Hepatocyte (in vitro differentiated cells): ENCODE results near the gene MVB12A. TPM values are rescaled to one million over a fixed set of nuclear protein-coding genes. Genes with fewer than 3 reads are reported as not detected.

ENCODE experiments used
- DNase-seq: peaks from one replicate; pipeline ENCODE4 v3.0.0-alpha.2; 2016; ENCODE audit warnings: low spot score
- H2AFZ ChIP-seq: fragments of 200-600 bp; sonication (generic); 2 replicates; pipeline ENCODE4 v1.6.0; 2016; ENCODE audit warnings: antibody characterized with exemption, mild to moderate bottlenecking
- H3K27ac ChIP-seq: fragments of 200-600 bp; sonication (generic); 2 replicates; pipeline ENCODE4 v1.5.1; 2016; ENCODE audit warnings: mild to moderate bottlenecking
- H3K27me3 ChIP-seq: fragments of 200-600 bp; sonication (generic); 2 replicates; pipeline ENCODE4 v1.6.1; 2016
- H3K36me3 ChIP-seq: fragments of 200-600 bp; sonication (generic); replicated peaks from 2 replicates; pipeline ENCODE4 v1.5.1; 2016; ENCODE audit warnings: low read depth; ENCODE audit not compliant: insufficient read depth
- H3K4me1 ChIP-seq: fragments of 200-600 bp; sonication (generic); 2 replicates; pipeline ENCODE4 v1.5.1; 2016; ENCODE audit warnings: mild to moderate bottlenecking, moderate library complexity; ENCODE audit not compliant: insufficient read depth
- H3K4me2 ChIP-seq: fragments of 200-600 bp; sonication (generic); 2 replicates; pipeline ENCODE4 v1.6.0; 2016
- H3K4me3 ChIP-seq: fragments of 200-600 bp; sonication (generic); 2 replicates; pipeline ENCODE4 v1.5.1; 2016; ENCODE audit warnings: mild to moderate bottlenecking
- H3K79me2 ChIP-seq: fragments of 200-600 bp; sonication (generic); 2 replicates; pipeline ENCODE4 v1.6.0; 2017; ENCODE audit warnings: mild to moderate bottlenecking
- H3K9me2 ChIP-seq: fragments of 200-600 bp; sonication (generic); replicated peaks from 2 replicates; pipeline ENCODE4 v1.6.0; 2017; ENCODE audit warnings: mild to moderate bottlenecking; ENCODE audit not compliant: insufficient read depth
- H3K9me3 ChIP-seq: fragments of 200-600 bp; sonication (generic); 2 replicates; pipeline ENCODE4 v1.5.1; 2016; ENCODE audit warnings: low read depth, mild to moderate bottlenecking
- H4K20me1 ChIP-seq: fragments of 200-600 bp; sonication (generic); 2 replicates; pipeline ENCODE4 v1.6.0; 2016; ENCODE audit warnings: mild to moderate bottlenecking; ENCODE audit not compliant: insufficient read depth, poor library complexity, severe bottlenecking
- EZH2 ChIP-seq: fragments of 200-600 bp; sonication (generic); IDR thresholded peaks from 2 replicates; pipeline ENCODE4 v1.6.1; 2016; ENCODE audit warnings: antibody characterized with exemption, mild to moderate bottlenecking, borderline replicate concordance
- EZH2phosphoT487 ChIP-seq: fragments of 200-600 bp; sonication (generic); IDR thresholded peaks from one replicate; pipeline ENCODE4 v1.6.1; 2018; ENCODE audit warnings: antibody characterized with exemption, mild to moderate bottlenecking, low read depth, moderate library complexity; ENCODE audit not compliant: unreplicated experiment, severe bottlenecking
- WGBS: methylation state at CpG from one replicate; pipeline ENCODE4 v1.1.6; 2016; ENCODE audit warnings: low lambda C conversion rate; ENCODE audit errors: missing lambda C conversion rate; 5-methylcytosine and 5-hydroxymethylcytosine counted together
- polyA plus RNA-seq: library from polyadenylated mRNA; unstranded; fragments of >200 nt; fragmentation: Nextera tagmentation; extraction: Ambion mirVana; gene quantifications from 2 replicates; pipeline ENCODE4 v1.2.1, GENCODE V29; 2016
- total RNA-seq: library from RNA; depleted of rRNA; stranded (reverse); fragments of >200 nt; gene quantifications from 2 replicates; pipeline ENCODE4 v1.2.3, GENCODE V29; 2014
- TF ChIP-seq, protein P1 (sequence below): fragments of 200-600 bp; sonication (generic); IDR thresholded peaks from 2 replicates; pipeline ENCODE4 v1.5.1; 2016; ENCODE audit warnings: antibody characterized with exemption, mild to moderate bottlenecking; ENCODE audit not compliant: poor library complexity

The MVB12A gene
- total and polyA plus RNA-seq, 2 experiments from 2014 or later, result 36.1 to 65.2 TPM

DNA sequence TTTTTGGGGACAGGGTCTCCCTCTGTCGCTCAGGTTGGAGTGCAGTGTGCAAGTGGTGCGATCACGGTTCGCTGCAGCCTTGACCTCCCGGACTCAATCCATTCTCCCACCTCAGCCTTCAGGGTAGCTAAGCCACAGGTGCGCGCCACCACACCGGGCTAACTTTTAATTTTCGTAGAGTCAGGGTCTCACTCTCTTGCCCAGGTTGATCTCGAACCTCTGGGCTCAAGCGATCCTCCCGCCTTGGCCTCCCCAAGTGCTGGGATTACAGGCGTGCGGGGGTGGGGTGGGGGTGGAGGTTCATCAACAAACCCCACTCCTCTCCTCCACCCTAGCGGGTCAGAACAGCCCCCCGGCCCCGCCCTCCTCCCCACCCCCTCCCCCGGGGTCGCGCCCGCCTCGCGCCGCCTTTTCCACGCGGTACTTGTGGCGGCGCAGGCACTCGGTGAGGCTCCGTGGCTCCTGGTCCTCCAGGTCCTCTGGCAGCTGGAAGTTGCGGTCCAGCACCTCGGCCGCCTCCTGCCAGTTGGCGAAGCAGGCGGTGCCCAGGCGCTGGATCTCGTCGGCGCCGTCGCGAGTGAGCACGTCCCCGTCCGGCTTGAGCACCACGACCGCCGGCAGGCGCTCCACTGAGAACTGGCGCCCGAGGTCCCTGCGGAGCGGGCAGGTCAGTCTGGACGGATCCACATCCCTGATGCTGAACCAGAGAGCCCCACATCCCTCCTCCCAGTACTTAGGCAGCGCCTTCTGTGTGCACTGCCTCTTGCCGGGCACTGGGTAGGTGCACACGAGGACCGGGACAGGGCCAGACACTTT, 35.7 kb downstream of the MVB12A start:
- H3K4me2 ChIP-seq, result no peak overlapping the region
- peak; percentile 49 for TF ChIP-seq EZH2
- TF ChIP-seq EZH2phosphoT487, result no peak
- no peak overlapping the region for H2AFZ ChIP-seq
- no peaks in the 10 kb centered on the region for H3K79me2 ChIP-seq
- H3K27ac ChIP-seq, result no peak overlapping the region
- H3K36me3 ChIP-seq, result no peaks in the 10 kb centered on the region
- no peaks in the 10 kb centered on the region for H3K4me1 ChIP-seq
- no peaks in the 10 kb centered on the region for H4K20me1 ChIP-seq
- DNase-seq, result no peak
- H3K27me3 ChIP-seq, result peaks cover 29% of the 10 kb centered on the region
- H3K9me2 ChIP-seq, result no peaks in the 10 kb centered on the region
- 37% methylated on average over 41 of the region's 58 CpGs for WGBS
- H3K9me3 ChIP-seq, result no peaks in the 10 kb centered on the region
- no peak overlapping the region for H3K4me3 ChIP-seq

DNA sequence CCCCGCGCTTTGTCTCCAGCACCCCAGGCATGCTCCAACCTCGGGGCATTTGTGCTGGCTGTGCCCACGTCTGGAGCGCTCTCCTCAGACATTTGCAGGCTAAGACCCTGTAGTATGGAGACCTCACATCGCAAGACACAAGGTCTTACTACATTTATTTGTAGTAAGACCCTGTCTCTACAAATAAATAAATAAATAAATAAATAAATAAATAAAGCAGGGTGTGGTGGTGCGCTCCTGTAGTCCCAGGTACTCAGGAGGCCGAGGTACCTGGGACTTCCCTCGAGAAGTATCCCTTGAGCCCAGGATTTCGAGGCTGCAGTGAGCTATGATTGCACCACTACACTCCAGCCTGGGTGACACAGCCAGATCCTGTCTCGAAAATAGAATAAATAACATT, 36.3 kb downstream of the MVB12A start:
- Histone ChIP-seq H3K9me3 (no peaks in the 10 kb centered on the region), H3K79me2 (no peaks in the 10 kb centered on the region), H3K36me3 (no peaks in the 10 kb centered on the region), H3K27ac (no peak overlapping the region), H3K4me1 (no peaks in the 10 kb centered on the region), H2AFZ (no peak overlapping the region), H3K27me3 (peaks cover 29% of the 10 kb centered on the region), H3K4me2 (no peak overlapping the region), H4K20me1 (no peaks in the 10 kb centered on the region), H3K9me2 (no peaks in the 10 kb centered on the region), H3K4me3 (no peak overlapping the region)
- DNase-seq, result no peak
- WGBS, result 72% methylated on average over 11 of the region's 11 CpGs
- TF ChIP-seq, protein P1, sequence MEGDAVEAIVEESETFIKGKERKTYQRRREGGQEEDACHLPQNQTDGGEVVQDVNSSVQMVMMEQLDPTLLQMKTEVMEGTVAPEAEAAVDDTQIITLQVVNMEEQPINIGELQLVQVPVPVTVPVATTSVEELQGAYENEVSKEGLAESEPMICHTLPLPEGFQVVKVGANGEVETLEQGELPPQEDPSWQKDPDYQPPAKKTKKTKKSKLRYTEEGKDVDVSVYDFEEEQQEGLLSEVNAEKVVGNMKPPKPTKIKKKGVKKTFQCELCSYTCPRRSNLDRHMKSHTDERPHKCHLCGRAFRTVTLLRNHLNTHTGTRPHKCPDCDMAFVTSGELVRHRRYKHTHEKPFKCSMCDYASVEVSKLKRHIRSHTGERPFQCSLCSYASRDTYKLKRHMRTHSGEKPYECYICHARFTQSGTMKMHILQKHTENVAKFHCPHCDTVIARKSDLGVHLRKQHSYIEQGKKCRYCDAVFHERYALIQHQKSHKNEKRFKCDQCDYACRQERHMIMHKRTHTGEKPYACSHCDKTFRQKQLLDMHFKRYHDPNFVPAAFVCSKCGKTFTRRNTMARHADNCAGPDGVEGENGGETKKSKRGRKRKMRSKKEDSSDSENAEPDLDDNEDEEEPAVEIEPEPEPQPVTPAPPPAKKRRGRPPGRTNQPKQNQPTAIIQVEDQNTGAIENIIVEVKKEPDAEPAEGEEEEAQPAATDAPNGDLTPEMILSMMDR, result no peak
- TF ChIP-seq EZH2 (no peak), EZH2phosphoT487 (no peak)

DNA sequence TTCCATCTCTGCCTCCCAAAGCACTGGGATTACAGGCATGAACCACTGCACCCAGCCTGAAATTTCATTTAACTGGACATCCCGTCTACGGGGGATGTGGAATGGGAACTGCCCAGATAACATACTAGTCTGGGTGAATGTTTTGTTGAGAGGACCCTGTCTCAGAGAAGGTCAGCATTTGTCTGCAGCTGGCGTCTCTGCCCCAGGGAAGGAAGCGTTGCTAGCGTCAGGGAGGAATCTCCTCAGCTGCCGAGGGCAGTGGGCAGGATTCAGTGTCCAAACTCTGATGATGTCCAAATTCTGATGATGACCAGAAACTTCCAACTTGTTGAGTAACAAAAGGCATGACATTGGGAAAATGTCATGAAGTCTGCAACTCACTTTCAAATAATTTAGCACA, 37.8 kb downstream of the MVB12A start:
- Histone ChIP-seq H3K9me2 (no peaks in the 10 kb centered on the region), H3K27me3 (peaks cover 29% of the 10 kb centered on the region), H3K36me3 (no peaks in the 10 kb centered on the region), H3K9me3 (no peaks in the 10 kb centered on the region), H3K27ac (no peak overlapping the region), H3K79me2 (no peaks in the 10 kb centered on the region), H3K4me2 (no peak overlapping the region), H2AFZ (no peak overlapping the region), H3K4me3 (no peak overlapping the region), H4K20me1 (no peaks in the 10 kb centered on the region), H3K4me1 (no peaks in the 10 kb centered on the region)
- no peak for DNase-seq
- WGBS, result 49% methylated on average over 6 of the region's 6 CpGs
- no peak for TF ChIP-seq EZH2

DNA sequence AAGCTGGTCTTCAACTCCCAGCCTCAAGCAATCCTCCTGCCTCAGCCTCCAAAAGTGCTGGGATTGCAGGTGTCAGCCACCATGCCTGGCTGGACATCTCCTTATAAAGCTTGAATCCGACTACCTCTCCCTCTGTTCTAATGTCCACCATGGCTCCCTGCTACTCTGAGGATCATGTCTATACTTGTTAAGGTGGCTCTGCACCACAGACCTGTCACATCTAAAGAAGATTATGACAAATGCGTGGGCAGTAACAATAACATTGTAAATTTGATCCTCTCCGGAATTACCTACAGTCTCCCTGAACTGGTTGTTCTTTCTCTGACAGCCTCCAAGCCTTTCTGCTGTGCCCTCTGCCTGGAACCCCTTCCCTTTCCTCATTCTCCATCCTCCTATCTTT, 39.1 kb downstream of the MVB12A start:
- no peaks in the 10 kb centered on the region for H4K20me1 ChIP-seq

More for the DNA sequence above, 39.1 kb downstream of the MVB12A start:
- Histone ChIP-seq H3K36me3 (no peaks in the 10 kb centered on the region), H3K79me2 (no peaks in the 10 kb centered on the region), H3K4me2 (no peak overlapping the region), H3K27ac (no peak overlapping the region), H3K4me3 (no peak overlapping the region), H3K4me1 (no peaks in the 10 kb centered on the region), H3K9me2 (no peaks in the 10 kb centered on the region), H2AFZ (no peak overlapping the region), H3K9me3 (no peaks in the 10 kb centered on the region), H3K27me3 (peaks cover 29% of the 10 kb centered on the region)
- no peak for DNase-seq
- no peak for TF ChIP-seq EZH2
- TF ChIP-seq, protein P1, result no peak
- TF ChIP-seq EZH2phosphoT487, result no peak
- WGBS, result 83% methylated on average over 3 of the region's 3 CpGs
